IPS-11a (cell line): ENCODE data around the gene CPNE4.
"Not testable (repeated sequence)": the region's sequence is repeated elsewhere in the genome, so short reads cannot be mapped to it uniquely, and the experiment has no call there.

Experiments
- H3K4me3 ChIP-seq: one replicate; pipeline ENCODE4 v1.5.1; 2013; ENCODE audit warnings: low read depth, low read length, control low read depth

Gene CPNE4

DNA sequence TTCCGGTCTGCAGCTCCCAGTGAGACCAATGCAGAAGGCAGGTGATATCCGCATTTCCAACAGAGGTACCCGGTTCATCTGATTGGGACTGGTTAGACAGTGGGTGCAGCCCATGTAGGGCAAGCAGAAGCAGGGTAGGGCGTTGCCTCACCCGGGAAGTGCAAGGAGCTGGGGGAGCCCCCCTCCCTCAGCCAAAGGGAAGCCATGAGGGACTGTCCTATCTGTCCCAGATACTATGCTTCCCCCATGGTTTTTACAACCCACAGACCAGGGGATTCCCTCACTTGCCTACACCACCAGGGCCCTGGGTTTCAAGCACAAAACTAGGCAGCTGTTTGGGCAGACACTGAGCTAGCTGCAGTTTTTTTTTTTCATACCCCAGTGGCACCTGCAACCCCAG lies 71.8 kb downstream of the CPNE4 start:
- no peak overlapping the region for H3K4me3 ChIP-seq

DNA sequence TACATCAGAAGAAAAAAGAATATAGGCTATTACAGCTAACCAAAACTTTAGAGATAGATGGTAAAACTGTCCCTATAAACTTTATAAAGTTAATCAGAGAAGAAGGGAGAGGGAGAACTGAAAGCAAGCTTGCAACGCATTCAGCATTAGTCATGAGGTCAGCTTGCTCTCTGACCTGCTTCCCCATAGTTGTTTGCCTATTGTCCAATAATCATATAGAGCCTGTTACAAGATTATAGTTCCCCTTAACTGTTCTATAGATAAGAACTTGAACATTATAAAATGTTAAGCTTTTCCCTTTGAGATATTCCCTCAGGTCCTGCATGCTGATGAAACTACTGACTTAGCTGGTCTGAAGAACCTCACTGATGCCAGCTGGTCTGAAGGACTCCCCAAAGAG lies 74.5 kb downstream of the CPNE4 start:
- H3K4me3 ChIP-seq, result no peak overlapping the region

DNA sequence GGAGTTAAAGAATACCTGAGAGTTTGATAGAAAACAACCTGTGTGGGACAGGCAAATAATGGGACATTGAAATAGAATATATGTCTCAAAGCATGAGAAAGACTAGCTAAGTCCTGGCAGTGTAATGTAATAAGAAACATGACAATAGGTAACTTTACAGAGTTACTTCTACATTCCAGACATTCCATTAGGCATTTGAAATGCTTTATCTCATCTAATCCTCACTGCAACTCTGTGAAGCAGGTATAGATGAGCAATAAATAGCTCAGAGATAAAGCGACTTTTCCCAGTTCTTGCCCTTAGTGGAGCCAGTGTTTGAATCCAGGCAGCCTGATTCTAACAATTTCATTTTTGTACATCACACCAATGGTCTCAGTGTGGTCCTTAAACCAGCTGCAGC lies 76.8 kb downstream of the CPNE4 start:
- no peak overlapping the region for H3K4me3 ChIP-seq

DNA sequence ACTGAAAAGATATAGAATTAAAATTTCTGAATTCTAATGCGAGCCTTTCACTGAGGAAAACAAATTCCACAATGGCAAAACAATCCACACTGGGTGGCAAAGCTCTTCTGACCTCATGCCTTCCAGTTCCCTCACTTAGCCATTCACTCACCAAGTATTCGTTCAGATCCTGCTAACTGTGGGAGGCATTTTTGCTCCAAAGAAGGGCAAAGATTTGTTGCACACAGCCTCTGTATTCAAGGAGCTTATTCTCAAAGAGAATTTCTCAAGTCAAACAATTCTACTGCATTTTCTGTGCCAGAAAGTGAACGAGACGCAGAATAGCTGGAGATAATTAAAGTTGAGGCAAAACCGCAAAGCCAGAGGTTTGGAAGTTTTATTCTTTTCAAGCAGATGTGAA lies 77.3 kb downstream of the CPNE4 start:
- H3K4me3 ChIP-seq, result no peak overlapping the region

DNA sequence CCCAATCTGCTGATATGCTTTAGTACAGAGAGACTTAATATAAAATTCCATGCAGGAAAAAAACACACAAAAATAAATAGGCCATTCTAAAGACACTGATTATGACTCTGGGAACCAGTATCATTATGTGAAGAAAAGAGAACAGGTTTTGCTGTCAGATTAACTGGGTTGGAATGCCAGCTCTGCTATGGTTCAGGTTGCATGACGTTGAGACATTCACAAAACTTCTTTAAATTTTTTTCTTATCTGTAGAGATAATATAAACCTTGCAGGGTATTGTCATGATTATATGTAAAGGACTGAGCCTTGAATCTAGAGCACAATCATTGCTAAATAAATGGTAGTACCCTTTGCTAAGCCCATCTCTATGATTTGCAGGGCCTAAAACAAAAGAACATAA lies 86.0 kb downstream of the CPNE4 start:
- H3K4me3 ChIP-seq, result no peak overlapping the region

DNA sequence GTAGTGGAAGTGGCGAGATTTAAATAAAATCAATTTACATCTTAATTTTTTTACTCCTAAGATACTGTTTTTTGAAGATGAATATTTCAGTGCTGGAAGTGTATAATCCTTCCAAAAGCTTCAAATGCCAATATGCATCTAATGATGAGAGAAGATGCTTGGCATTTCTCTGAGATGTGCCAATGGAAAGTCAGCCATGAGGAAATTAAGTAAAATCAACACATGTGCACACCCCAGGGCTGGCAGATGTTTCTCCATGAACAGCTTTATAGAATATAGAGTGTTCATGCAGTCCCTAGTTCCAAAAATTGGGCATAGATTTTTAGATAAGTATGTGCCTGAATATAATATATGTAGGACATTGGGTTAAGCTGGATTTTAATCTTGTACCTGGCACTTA lies 90.1 kb downstream of the CPNE4 start:
- no peak overlapping the region for H3K4me3 ChIP-seq

DNA sequence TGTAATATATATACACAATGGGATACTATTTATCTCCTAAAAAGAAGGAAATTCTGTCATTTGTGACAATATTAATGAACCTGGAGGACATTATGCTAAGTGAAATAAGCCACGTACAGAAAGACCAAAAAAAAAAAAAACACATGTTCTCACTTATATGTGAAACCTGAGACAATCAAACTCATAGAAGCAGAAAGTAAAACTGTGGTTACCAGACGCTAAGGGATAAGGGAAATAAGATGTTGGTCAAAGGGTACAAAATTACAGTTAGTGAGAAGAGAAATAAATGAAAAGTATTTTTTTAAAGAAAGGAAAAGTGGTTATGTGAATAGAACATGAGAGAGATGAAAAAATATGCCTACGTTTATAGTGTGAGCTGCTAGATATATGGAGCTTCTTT lies 101.1 kb downstream of the CPNE4 start:
- H3K4me3 ChIP-seq, result no peak overlapping the region

DNA sequence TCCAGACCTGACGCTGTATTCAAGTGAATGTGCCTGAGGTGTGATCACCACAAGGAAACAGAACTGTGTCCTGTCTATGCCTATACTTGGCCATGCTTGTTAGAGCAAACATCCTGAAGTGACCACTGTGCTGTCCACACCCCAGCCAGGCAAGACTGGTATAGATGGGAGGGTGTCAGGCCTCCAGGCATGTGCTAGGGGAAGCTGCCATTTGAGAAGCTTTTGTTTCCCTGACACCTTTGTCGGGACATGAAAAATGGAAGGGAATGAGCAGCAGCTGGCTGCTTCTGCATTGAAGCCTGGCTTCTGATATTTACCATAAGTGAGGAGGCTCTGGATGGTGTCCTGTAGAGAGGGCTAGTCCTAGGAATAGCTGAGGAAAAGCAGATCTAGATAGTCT lies 106.2 kb downstream of the CPNE4 start:
- no peak overlapping the region for H3K4me3 ChIP-seq

DNA sequence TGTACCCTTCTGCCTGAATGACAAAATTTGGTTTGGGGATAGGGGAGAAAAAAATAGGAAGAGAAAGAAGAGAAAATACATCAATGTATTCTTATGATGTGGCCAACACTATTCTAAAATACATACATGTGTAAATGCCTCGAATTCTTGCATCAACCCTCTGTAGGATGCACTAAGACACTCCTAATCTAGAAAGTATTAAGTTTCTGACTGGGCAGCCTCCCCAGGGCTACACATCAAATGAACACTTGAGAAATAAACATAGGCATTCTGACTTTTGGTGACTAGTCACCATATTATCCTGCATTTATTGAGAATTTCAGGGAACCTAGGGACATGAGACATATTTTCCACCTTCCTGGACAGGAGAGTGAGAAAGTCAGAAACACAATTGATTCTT lies 109.2 kb downstream of the CPNE4 start:
- H3K4me3 ChIP-seq, result no peak overlapping the region

DNA sequence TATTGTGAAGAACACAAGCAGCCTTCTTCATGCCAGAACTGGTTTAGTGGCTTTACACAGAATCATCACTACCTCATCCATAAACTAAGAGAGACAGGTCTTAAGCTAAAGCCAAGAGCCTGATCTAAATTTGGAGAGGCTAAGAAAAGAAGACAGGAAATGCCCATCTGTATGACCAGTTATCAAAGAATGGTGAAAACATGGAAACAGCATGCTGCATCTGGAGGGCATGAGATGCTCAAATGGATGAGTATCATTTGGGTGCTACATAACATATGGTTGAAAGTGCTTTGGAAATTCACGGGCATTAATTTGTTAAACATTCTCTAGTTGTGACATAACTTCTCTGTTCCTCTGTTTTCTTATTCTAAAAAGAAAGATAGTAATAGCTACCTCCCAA lies 112.5 kb downstream of the CPNE4 start:
- no peak overlapping the region for H3K4me3 ChIP-seq

DNA sequence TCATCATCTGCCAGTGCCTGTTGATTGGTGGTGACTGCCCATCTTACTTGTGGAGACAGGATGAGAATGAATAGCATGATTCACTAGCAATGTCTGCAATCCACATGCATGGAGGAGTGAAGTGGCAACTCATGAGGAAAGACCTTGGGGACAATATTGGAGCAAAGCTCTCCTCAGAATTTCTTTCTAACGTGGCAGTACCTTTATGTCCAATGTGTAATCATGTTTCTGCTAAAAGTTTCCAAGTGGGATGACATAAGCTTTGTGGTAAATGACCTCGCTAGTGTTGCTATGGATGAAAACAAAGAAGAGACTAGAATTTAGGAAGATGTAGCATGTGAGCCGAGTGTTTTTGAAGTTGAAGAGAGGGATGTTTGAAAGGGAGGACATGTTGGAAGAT lies 117.8 kb downstream of the CPNE4 start:
- H3K4me3 ChIP-seq, result no peak overlapping the region

DNA sequence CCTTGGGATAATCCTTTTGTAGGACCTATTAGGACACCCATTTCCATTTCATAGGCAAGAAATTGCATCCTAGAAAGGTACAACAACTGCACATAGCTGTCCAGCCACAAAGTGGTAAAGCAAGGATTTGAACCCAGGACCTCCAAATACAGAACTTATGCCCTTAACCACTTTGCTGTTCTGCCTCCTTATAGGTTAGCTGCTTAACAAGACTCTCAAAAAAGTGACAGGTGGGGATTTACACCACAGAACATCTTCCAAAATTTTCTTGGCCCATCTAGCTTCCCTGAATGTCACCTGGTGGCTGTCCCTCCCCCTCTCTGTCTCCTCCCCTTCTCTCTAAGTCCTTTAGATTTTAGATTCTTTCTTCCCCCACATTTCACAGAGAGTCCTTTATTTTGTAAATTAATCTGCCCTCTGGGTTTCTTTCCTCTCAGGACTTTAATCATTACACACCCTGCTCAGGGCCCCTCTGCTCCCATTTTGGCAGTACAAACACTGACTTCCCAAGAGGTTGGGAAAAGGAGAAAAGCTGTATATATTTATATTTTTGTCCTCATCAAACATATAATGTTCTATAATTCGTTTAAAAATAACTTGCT lies 120.6 kb downstream of the CPNE4 start:
- H3K4me3 ChIP-seq, result no peak overlapping the region

DNA sequence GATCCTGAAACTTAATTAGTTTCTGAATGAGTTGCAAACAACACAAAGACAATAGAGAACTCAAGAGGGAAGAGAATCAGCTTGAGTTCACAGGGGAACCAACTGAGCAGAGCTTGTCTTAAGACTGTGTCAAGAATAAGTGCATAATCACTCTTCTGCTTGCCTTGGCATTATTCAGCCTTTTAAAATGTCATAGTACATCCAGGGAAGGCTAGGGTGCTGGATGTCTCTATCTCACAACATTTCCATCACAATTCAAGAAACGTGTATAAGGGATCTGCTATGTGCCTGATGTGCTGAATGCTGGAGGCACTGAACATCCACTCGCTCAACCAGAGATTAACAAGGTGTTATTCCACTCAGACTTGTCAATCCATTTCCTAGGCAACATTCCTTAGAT lies 122.6 kb downstream of the CPNE4 start:
- no peak overlapping the region for H3K4me3 ChIP-seq

DNA sequence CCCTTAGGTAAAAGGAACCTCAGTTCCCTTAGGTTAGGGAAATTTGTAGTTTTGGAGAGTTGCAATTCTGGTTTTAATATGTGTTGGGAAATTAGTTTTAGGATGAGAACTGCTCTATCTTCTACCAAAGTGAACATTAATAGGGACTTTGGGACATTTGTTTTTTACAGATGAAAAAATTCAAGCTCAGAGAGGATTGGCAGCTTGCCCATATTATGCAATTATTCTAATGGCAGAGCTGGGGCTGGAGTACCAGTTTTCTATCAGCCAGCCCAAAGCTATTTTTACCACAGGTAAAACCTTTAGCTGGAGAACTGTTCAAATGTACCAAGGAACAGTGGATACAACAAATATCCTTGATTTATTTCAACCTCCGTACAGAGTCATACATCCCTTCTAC lies 127.0 kb downstream of the CPNE4 start:
- no peak overlapping the region for H3K4me3 ChIP-seq

DNA sequence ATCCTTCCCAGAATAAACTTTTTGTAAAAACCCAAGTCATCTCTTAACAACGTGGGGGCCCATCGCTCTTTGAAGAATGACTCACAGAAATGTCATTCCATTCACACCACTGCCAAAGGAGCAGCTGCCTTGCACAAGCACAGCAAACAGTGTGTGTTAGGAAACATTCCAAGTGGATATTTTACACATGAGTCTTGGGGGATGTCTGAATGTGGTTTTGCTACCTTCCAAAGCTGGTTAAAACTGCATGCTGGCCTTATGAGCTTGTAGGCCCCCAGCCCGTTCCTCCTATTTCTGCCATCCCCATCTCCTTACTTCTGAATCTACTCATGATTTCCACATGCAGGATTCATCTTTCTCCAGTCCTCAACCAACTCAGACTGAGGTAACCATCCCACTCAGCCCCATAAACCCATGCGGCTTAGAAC lies 130.8 kb downstream of the CPNE4 start:
- no peak overlapping the region for H3K4me3 ChIP-seq

DNA sequence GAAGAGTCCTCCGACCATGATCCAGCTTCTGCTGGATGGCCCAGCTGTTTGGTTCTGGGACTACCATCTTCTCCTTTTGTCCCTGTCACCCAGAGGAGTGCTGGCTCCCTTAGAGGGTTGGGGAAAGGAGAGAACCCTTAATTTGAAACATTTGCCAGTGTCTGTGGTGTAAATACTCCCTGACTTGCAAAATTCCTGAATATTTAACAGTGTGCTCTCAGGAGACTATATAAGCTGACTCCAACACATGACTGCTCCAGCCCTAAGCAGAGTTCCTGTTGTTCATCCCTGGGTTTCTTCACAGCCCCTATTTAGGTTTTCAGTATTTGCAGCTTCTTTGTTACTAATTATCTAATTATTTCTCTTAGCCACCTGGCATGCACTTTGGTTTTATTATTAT lies 133.1 kb downstream of the CPNE4 start:
- H3K4me3 ChIP-seq, result no peak overlapping the region

DNA sequence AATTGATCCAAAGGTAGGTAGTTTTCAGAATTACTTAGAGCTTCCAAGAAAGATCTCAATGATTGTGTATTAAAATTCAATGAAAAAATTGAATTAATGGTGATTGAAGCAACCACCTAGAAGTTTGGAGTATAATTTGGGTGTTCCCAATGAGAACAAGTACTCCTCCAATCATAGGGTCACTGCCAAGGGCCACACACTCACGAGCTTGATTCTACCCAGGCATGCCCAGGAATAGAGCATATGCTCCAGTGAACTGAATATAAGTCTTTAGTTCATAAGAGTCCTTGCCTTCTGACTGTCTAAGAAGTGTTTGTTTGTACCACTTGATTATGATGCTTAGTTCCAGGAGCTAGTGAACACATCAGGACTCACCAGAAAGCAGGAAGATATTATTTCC lies 133.9 kb downstream of the CPNE4 start:
- H3K4me3 ChIP-seq, result no peak overlapping the region

DNA sequence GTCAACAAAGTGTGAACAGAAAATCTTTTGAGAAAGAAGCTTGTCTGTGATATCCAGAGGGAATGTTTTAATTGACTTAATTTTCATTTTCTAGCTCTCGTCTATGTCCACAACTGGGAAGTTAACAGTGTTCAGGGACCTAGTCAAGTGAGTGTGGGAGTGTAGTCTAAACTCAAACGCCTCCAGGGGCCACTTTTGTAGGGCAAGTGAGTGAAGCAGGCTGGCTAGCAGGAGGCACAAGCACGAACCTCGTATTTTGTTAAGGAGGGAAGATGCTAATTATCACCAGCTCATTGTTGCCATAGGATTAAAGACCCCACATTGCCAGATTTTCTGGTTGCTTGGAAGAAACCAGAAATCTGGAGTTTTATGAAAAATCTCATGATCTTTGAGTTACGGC lies 135.8 kb downstream of the CPNE4 start:
- no peak overlapping the region for H3K4me3 ChIP-seq

DNA sequence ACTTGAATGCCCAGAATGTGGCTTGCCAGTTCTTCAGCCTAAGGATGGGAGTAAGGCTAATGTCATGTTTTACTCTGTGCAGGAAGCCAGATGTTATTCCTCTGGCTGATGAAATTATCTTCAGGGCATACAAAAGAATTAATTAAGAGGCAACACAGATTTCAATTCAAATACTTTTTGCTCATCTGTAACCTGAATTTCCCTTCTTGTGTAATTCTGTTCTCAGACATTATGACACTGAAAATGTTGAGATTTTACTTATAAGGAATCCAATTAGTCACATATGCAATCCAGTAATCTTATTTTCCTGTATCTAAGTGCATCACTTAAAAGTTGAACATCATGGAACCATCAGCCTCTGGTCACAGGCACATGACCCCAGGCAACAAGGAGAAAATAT lies 136.5 kb downstream of the CPNE4 start:
- H3K4me3 ChIP-seq, result no peak overlapping the region

DNA sequence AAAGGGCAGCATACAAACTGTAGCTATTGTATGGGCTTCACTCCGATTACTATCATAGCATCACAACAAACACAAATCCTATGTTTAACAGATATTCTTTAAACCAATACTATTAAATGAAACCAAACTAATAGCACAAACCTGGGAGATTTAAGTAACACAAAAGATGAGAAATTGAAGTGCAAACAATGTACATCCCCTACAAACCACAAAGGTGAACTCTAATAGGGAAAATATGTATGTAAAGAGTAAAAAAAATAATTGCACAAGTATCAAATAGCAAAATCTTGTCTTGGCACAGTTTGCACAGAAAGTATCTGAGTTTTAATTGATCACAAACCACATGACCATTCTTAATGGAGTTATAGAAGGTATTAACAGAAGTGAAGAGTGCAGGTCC lies 138.5 kb downstream of the CPNE4 start:
- H3K4me3 ChIP-seq, result no peak overlapping the region

DNA sequence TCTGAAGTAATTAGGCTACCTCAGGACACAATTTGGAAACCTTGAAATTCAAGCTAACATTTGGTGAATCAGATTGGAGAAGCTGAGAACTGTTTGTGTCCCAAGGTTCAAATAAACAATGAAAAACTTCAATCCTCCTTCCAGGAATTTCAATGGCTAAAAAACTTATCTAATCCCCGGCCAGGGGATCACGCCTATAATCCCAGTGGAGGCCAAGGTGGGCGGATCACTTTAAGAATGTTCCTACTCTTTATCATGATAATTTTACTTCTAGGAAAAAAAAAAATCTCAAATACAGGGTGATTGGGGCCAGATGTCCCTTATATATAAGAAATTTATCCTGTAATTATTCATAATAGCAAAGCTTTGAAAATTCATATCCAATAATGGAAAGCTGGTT lies 139.0 kb downstream of the CPNE4 start:
- H3K4me3 ChIP-seq, result no peak overlapping the region

DNA sequence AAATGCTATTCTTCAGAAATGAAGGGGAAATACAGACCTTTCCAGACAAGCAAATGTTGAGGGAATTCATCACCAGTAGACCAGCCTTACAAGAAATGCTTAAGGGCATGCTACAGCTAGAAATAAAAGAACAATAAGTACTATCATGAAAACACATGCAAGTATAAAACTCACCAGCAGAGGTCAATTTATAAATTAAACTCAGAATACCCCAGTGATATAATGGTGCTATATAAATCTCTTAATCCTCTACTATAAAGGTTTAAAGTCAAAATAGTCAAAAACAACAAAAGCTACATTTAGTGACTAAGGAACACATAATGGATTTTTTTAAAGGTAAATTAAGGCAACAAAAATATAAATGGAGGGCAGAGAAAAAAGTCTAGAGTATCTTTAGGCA lies 142.5 kb downstream of the CPNE4 start:
- no peak overlapping the region for H3K4me3 ChIP-seq

DNA sequence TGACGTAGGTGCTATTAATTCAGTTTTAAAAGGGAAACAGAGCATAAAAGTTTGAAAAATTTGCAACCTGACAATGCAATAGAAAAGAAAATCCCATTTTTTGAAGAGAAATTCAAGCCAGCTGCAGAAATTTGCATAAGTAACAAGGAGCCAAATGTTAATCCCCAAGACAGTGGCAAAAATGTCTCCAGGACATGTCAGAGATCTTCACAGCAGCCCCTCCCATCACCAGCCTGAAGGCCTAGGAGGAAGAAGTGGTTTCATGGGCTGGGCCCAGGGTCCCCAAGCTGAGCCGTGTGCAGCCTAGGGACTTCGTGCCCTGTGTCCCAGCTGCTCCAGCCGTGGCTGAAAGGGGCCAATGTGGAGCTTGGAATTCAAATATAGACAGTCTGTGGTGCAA lies 148.9 kb downstream of the CPNE4 start:
- H3K4me3 ChIP-seq, result not testable (repeated sequence)
